Kidney glomerular epithelial cell (primary cell): ENCODE results near the gene COL23A1.

Experiments used
- DNase-seq: peaks from one replicate; lab custom pipeline; 2025; lab: John Stamatoyannopoulos, UW

COL23A1 gene

DNA sequence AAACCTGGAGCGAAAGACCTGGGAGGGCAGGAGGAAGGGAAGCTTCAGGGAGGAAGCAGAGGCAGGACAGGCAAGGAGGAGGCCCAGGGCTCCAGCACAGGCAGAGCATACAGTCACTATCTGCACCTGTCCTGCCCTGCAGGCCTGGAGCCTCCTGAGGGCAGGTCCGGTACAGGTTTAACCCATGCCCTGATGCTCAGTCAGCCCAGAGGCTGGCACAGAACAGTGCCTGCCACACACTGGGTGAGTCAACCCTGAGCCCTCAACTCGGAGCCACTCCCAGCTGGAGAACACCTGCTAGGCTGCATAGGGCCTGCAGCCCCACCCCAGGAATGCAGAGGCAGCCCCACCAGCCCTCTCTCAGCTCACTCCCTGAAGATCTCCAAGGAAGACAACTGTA, 196.1 kb downstream of the COL23A1 start:
- DNase-seq = no peak

- DNase-seq = no peak
Observed at GRCh38 chr5:178392931-178393394, 197.2 kb downstream of the COL23A1 start.

DNA sequence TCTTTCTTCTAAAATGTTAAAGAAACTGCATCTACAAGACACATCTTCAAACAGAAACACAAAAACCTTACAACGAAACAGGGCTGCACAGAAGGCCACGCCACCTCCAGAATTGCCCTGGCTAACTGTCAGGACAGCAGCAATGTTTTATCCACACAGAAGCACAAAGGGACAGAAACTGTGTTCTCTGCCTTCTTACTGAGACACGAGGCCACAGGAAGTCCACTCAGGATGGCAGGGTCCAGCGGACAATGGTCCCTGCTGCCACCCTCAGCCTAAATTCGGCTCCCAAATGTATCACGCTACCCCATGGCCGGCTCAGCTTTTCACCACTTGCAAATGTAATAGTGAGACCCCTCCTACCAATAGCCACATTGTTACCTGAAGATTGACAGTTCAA, 197.8 kb downstream of the COL23A1 start:
- DNase-seq = no peak

DNA sequence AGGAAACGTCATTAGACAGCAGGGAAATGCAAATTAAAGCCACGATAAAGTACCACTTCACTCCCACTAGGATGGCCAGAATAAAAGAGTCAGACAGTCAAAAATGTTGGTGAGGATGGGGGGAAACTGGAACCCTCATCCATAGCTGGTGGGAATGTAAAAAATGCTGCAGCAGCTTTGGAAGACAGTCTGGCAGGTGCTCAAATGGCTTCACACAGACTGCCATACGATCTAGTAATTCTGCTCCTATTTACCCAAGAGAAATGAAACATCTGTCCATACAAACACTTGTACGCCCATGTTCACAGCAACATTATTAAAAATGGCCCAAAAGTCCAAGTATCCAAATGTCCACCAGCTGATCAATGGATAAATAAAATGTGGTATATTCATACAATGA, 198.7 kb downstream of the COL23A1 start:
- DNase-seq = no peak

DNA sequence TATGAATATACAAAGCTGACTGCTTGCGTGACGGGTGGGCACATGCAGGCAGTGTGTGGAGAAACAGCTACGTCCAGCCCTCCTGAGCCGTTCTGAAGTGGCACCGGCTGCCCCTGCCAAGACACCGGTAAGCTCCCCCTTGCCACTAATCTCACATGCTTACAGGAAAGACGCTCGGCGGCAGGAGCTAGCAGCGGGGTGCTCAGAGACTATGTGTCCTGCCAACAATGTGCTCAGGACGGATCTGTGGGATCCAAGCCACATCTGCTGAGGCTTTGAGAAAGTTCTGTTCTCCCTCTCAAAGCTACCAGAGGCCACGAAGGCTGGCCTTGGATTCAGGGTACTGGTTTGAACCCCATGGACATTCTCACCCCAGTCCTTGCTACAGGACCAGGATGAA, 200.4 kb downstream of the COL23A1 start:
- DNase-seq = no peak

GRCh38 chr5:178389026-178389729, 201.0 kb downstream of the COL23A1 start:
- DNase-seq = no peak

- no peak for DNase-seq
Observed at GRCh38 chr5:178388386-178389025, 201.7 kb downstream of the COL23A1 start.

DNA sequence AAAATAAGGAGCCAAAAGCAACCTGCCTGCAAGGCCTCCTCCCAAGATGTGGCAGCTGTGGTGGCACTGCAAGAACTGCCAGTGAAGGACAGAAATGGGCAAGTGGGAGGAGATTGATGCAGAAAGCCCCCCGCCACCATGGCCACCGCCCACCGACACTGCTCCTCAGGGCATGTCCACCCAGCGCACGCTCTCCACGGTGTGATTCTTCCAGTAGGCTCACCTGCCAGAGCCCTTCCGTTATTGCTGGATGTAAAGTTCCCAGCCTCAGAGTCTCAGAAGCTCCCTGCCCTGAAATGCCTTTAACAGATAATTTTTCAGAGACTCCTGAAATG, 202.4 kb downstream of the COL23A1 start:
- no peak for DNase-seq

DNA sequence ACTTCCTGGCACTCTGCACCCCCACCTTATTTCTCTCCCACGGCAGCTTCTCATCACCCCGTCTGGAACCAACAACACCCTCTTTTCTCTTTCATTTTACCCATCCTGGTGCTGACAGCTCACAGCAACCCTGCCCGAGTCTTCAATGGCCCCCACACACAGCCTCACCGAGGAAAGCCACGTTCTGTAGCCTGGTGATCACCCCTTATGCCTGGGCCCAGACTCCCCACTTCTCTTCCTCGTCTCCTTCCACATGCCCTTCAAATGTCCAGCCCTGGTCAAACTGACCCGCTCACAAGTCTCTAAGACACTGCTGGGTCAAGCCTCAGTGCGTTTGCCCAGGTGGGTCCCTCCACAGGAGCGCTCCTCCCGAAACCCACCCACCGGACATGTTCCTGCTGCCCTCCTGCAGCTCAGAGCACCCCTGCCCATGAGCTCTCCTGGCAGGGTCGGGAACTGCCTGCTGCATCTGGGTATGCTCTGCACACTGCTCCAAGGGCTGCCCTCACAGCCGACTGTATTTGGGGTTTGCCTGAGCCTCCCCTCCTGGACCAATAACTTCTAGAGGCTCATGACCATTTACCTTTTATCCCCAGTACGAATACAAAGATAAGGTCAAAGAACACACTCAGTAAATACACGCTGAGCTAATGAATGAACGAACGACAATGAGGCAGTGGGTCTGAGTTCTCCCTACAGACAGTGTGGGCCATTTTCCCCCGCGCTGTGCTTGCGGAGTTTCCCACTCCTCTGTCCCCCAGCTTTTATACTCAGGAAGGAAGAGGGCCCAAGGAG, 202.9 kb downstream of the COL23A1 start:
- no peak for DNase-seq

DNA sequence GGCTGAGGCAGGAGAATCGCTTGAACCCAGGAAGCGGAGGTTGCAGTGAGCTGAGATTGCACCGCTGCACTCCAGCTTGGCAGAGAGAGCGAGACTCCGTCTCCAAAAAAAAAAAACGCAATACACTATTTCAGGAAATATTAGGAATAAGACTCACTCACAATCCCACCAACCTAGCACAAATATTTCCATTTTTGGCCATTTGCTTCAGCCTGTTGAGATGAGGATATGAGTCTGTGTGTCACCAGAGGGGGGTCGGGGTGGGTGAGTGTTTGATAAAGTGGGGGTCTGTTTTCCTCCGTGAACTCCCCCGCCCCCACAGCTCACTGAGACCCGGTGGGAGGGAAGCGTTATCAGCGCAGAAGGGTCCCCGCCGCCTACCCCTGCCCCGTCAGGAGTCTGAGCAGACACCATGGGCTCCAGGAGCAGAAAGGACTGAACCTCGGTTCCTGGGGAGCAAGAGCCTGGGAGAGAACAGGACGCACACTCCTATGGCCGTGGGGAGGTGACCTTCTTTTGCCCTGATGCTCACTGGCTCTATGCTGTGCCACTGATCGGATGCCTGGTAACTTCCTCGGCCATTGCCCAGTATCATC, 203.8 kb downstream of the COL23A1 start:
- DNase-seq = no peak

GRCh38 chr5:178385496-178385890, 204.7 kb downstream of the COL23A1 start:
- no peak for DNase-seq

- DNase-seq = no peak
Observed at GRCh38 chr5:178384816-178385495, 205.2 kb downstream of the COL23A1 start.

GRCh38 chr5:178383919-178384815, 206.0 kb downstream of the COL23A1 start:
- no peak for DNase-seq

GRCh38 chr5:178383301-178383918, 206.8 kb downstream of the COL23A1 start:
- DNase-seq = no peak

DNA sequence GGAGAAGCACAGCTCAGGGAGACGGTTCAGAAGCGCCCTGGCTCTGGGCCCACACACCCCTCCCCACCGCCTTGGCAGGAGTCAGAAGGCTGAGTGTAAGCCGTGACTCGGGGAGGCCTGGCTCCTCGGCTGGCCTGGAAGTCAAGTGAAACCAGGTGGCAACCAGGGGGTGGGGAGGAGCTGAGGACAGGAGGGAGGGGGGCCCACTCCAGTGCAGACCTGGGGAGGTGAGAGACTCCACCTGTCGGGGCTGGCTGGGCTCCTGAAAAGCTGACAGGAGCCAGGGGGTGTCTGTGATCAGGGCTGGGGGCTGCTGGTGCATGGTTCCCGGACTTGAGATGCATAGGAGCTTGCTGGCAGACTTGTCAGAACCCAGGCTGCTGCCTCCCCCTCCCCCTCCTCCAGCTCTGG, 207.4 kb downstream of the COL23A1 start:
- DNase-seq = no peak

GRCh38 chr5:178381921-178382695, 208.1 kb downstream of the COL23A1 start:
- no peak for DNase-seq

DNA sequence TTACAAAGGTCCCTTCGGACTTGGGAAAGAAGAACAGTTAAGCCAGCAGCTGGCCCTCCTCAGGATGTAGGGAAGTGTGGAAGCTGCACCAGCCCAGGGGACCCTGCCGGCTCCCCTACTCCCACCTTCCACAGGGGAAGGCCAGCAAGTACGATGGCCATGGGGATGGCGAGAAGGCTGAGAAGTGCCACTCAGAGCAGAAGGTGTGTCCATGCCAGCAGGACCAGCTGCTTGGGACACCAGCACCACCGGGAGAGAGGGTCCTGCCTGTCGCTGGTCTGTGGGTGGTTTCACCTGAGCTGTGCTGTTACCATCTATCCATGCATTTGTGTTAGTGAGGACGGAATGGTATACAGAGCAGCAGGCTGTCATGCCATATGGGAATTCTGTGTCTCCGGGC, 209.0 kb downstream of the COL23A1 start:
- DNase-seq = no peak

GRCh38 chr5:178380541-178381074, 209.6 kb downstream of the COL23A1 start:
- no peak for DNase-seq

DNA sequence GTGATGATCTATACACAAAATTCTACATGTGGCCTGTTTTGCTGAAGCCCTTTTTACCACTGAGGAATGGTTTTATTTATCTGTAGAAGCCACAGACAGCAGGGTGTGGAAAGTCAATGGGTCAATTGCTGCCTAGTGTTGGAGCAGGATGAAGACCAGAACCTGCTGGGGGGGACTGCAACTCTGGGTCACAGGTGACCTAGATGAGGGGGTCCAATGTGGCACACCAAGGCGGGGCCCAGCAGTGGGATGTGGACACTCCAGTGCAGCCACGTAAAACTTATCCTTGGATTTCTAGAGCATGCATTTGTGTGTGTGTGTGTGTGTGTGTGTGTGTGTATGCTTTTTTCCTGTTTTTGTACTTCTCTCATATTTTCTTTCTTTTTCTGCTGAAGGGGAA, 210.1 kb downstream of the COL23A1 start:
- no peak for DNase-seq
